GM21360 (cell line): Measurements from ENCODE around the gene SPOCK1.

Source experiments
- ATAC-seq: cut with Tn5 transposase; IDR thresholded peaks from one replicate; pipeline ENCODE4 v1.9.1; 2021; ENCODE audit warnings: mild to moderate bottlenecking, moderate library complexity; ENCODE audit not compliant: unreplicated experiment

Gene SPOCK1

GRCh38 chr5:137304226-137304874 lies 194.8 kb downstream of the SPOCK1 start:
- no peak for ATAC-seq

- ATAC-seq, result no peak
Measured at GRCh38 chr5:137303509-137303908, 195.6 kb downstream of the SPOCK1 start.

- ATAC-seq, result no peak
Measured at GRCh38 chr5:137300411-137301240, 198.5 kb downstream of the SPOCK1 start.

- no peak for ATAC-seq
Measured at GRCh38 chr5:137296213-137296781, 202.8 kb downstream of the SPOCK1 start.

- no peak for ATAC-seq
Measured at GRCh38 chr5:137294604-137295003, 204.5 kb downstream of the SPOCK1 start.

GRCh38 chr5:137292461-137293027 lies 206.6 kb downstream of the SPOCK1 start:
- no peak for ATAC-seq

- no peak for ATAC-seq
Measured at GRCh38 chr5:137291436-137291835, 207.7 kb downstream of the SPOCK1 start.

GRCh38 chr5:137291031-137291430 lies 208.1 kb downstream of the SPOCK1 start:
- ATAC-seq, result no peak

- no peak for ATAC-seq
Measured at GRCh38 chr5:137290373-137290772, 208.8 kb downstream of the SPOCK1 start.

GRCh38 chr5:137289856-137290255 lies 209.3 kb downstream of the SPOCK1 start:
- no peak for ATAC-seq

GRCh38 chr5:137287569-137287968 lies 211.6 kb downstream of the SPOCK1 start:
- no peak for ATAC-seq

GRCh38 chr5:137286025-137286610 lies 213.0 kb downstream of the SPOCK1 start:
- no peak for ATAC-seq

- no peak for ATAC-seq
Measured at GRCh38 chr5:137283801-137284200, 215.3 kb downstream of the SPOCK1 start.

GRCh38 chr5:137282216-137282615 lies 216.9 kb downstream of the SPOCK1 start:
- no peak for ATAC-seq

GRCh38 chr5:137281201-137281600 lies 217.9 kb downstream of the SPOCK1 start:
- ATAC-seq, result no peak

- ATAC-seq, result no peak
Measured at GRCh38 chr5:137280656-137281055, 218.5 kb downstream of the SPOCK1 start.

GRCh38 chr5:137279521-137280231 lies 219.4 kb downstream of the SPOCK1 start:
- ATAC-seq, result no peak

GRCh38 chr5:137278476-137278875 lies 220.7 kb downstream of the SPOCK1 start:
- no peak for ATAC-seq

GRCh38 chr5:137275083-137275482 lies 224.0 kb downstream of the SPOCK1 start:
- no peak for ATAC-seq

- no peak for ATAC-seq
Measured at GRCh38 chr5:137273511-137273910, 225.6 kb downstream of the SPOCK1 start.

GRCh38 chr5:137272831-137273230 lies 226.3 kb downstream of the SPOCK1 start:
- ATAC-seq, result no peak
